ENCODE measurements around the gene SYT1.

The SYT1 gene

GRCh38 chr12:79357048-79357447 lies 492.5 kb downstream of the SYT1 start:
- Histone ChIP-seq H3K27me3 (no peaks in the 10 kb centered on the region), H3K4me1 (ENCODE audit: control insufficient read depth in 1 of 2, insufficient read depth in 1 of 2, low read depth in 1 of 2, low read length in 1 of 2) (no peaks in the 10 kb centered on the region), H3K4me3 (ENCODE audit: low read depth in 1 of 2, low read length in 1 of 2) (no peak overlapping the region), H3K9me3 (no peaks in the 10 kb centered on the region), H3K27ac (no peak overlapping the region), H3K36me3 (no peaks in the 10 kb centered on the region)
- TF ChIP-seq CTCF (IDR thresholded peaks at IDR 0.05) = no peak

- no peak for TF ChIP-seq CTCF (IDR thresholded peaks at IDR 0.05)
- Histone ChIP-seq H3K4me1 (ENCODE audit: control insufficient read depth in 1 of 2, insufficient read depth in 1 of 2, low read depth in 1 of 2, low read length in 1 of 2) (no peaks in the 10 kb centered on the region), H3K27ac (no peak overlapping the region), H3K27me3 (no peaks in the 10 kb centered on the region), H3K36me3 (no peaks in the 10 kb centered on the region), H3K4me3 (ENCODE audit: low read depth in 1 of 2, low read length in 1 of 2) (no peak overlapping the region), H3K9me3 (no peaks in the 10 kb centered on the region)
Measured at GRCh38 chr12:79358716-79359300, 494.2 kb downstream of the SYT1 start.

GRCh38 chr12:79360286-79360685 lies 495.7 kb downstream of the SYT1 start:
- TF ChIP-seq CTCF (IDR thresholded peaks at IDR 0.05) = no peak
- Histone ChIP-seq H3K9me3 (no peaks in the 10 kb centered on the region), H3K36me3 (no peaks in the 10 kb centered on the region), H3K4me1 (ENCODE audit: control insufficient read depth in 1 of 2, insufficient read depth in 1 of 2, low read depth in 1 of 2, low read length in 1 of 2) (no peaks in the 10 kb centered on the region), H3K27ac (no peak overlapping the region), H3K27me3 (no peaks in the 10 kb centered on the region), H3K4me3 (ENCODE audit: low read depth in 1 of 2, low read length in 1 of 2) (no peak overlapping the region)

- no peak overlapping the region for H3K27ac ChIP-seq
- no peak for TF ChIP-seq CTCF (IDR thresholded peaks at IDR 0.05)
- H3K27me3 ChIP-seq = no peaks in the 10 kb centered on the region
- H3K4me1 ChIP-seq (ENCODE audit: control insufficient read depth in 1 of 2, insufficient read depth in 1 of 2, low read depth in 1 of 2, low read length in 1 of 2) = no peaks in the 10 kb centered on the region
- H3K36me3 ChIP-seq = no peaks in the 10 kb centered on the region
- no peaks in the 10 kb centered on the region for H3K9me3 ChIP-seq
- H3K4me3 ChIP-seq (ENCODE audit: low read depth in 1 of 2, low read length in 1 of 2) = no peak overlapping the region
Measured at GRCh38 chr12:79360936-79361335, 496.4 kb downstream of the SYT1 start.

- no peaks in the 10 kb centered on the region for H3K27me3 ChIP-seq
- no peaks in the 10 kb centered on the region for H3K4me1 ChIP-seq (ENCODE audit: control insufficient read depth in 1 of 2, insufficient read depth in 1 of 2, low read depth in 1 of 2, low read length in 1 of 2)
- H3K36me3 ChIP-seq = no peaks in the 10 kb centered on the region
- H3K9me3 ChIP-seq = no peaks in the 10 kb centered on the region
- no peak overlapping the region for H3K27ac ChIP-seq
- no peak overlapping the region for H3K4me3 ChIP-seq (ENCODE audit: low read depth in 1 of 2, low read length in 1 of 2)
- no peak for TF ChIP-seq CTCF (IDR thresholded peaks at IDR 0.05)
Measured at GRCh38 chr12:79364197-79364596, 499.6 kb downstream of the SYT1 start.

- Histone ChIP-seq H3K36me3 (no peaks in the 10 kb centered on the region), H3K27me3 (no peaks in the 10 kb centered on the region), H3K4me3 (ENCODE audit: low read depth in 1 of 2, low read length in 1 of 2) (no peak overlapping the region), H3K4me1 (ENCODE audit: control insufficient read depth in 1 of 2, insufficient read depth in 1 of 2, low read depth in 1 of 2, low read length in 1 of 2) (no peaks in the 10 kb centered on the region), H3K9me3 (no peaks in the 10 kb centered on the region), H3K27ac (no peak overlapping the region)
- TF ChIP-seq CTCF (IDR thresholded peaks at IDR 0.05) = no peak
Measured at GRCh38 chr12:79366374-79366773, 501.8 kb downstream of the SYT1 start.
